IPS-11a (cell line): ENCODE measurements around the gene UBA7.

Source experiments
- H3K4me3 ChIP-seq: one replicate; pipeline ENCODE4 v1.5.1; 2013; ENCODE audit warnings: low read depth, low read length, control low read depth

Gene UBA7

GRCh38 chr3:49805367-49805782, 8.4 kb downstream of the UBA7 start:
- no peak overlapping the region for H3K4me3 ChIP-seq

GRCh38 chr3:49804141-49805041, 9.4 kb downstream of the UBA7 start:
- no peak overlapping the region for H3K4me3 ChIP-seq

- peak overlapping the region; percentile 53 for H3K4me3 ChIP-seq
Measured at GRCh38 chr3:49803465-49804140, 10.2 kb downstream of the UBA7 start.

GRCh38 chr3:49802719-49803464, 10.9 kb downstream of the UBA7 start, which contains the start of gene INKA1:
INKA1 (plus strand) TSS chr3:49803261; CDS start chr3:49803393, 132 bp downstream.
- H3K4me3 ChIP-seq: peak within 1 kb of the TSS; percentile 74

- H3K4me3 ChIP-seq: no peak overlapping the region
Measured at GRCh38 chr3:49801160-49801559, 12.6 kb downstream of the UBA7 start.

DNA sequence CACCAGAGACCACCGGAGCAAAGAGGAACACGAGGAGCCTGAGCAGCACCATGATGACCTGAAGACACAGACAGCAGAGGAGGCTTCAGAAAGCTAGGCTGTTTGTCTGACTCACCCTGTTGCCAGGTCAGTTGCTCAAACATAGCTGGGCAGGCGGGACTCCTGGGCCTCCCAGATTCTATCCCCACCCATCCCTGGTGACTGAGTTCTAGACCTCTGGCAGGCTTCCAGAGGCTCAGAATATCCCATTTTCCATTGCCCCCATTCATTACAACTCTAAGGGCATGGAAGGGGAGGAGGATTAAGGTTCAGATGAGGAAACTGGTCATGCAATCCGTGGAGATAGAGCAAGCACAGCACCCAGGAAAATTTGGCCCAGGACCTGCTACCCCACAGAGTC, 14.0 kb downstream of the UBA7 start, which contains the start of gene CDHR4:
CDHR4 (minus strand) TSS at position 113 of the 400 bp plus-strand sequence; CDS start at position 52, 61 bp downstream.
- no peak within 1 kb of the TSS for H3K4me3 ChIP-seq

GRCh38 chr3:49799105-49799504, 14.6 kb downstream of the UBA7 start:
- no peak overlapping the region for H3K4me3 ChIP-seq

DNA sequence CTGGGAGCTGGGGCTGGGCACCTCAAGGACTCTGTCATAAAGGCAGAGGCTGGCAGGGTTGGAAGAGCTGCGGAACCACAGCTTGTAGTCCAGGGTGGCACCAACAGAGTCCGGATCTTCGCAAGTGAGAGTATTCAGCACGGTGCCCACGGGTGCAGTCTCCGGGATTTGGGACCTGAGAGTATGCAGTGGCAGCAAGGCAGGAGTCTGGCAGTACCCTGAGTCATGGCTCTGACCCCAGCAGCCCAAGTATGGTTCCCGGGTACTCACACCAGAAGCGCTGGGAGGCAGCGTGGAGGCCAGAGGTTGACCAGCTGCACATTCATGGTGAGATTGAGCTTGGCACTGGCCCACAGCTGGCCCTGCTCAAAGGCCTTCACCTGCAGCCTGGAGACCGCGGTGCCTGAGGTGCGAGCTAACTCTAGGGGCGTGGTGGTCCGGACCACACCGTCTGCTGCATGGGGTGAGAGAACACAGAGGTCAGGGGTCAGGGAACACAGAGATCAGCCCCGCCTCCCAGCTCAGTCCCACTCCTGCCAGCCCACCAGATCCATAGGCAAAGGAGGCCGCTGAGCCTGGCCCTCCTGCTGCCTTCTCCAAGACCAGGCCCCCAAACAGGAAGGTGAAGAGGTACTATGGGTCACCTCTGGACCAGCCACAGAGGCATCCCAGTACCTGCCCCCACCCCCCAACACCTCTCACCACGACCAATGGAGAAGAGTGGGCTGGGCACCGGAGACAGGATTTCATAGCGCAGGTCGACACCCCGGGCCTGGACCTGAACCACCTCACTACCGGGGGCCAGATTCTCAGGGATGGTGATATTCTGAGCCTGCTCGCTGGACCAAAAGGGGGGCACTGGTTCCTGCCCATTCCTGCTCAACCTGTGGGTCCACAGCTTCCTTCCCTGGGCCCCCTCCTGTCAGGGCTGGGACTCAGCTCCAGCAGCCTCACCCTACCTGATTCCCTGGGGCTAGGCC, 18.5 kb downstream of the UBA7 start:
- H3K4me3 ChIP-seq: no peak overlapping the region

GRCh38 chr3:49794431-49794830, 19.3 kb downstream of the UBA7 start:
- no peak overlapping the region for H3K4me3 ChIP-seq

- no peak overlapping the region for H3K4me3 ChIP-seq
Measured at GRCh38 chr3:49793486-49794085, 20.2 kb downstream of the UBA7 start.

DNA sequence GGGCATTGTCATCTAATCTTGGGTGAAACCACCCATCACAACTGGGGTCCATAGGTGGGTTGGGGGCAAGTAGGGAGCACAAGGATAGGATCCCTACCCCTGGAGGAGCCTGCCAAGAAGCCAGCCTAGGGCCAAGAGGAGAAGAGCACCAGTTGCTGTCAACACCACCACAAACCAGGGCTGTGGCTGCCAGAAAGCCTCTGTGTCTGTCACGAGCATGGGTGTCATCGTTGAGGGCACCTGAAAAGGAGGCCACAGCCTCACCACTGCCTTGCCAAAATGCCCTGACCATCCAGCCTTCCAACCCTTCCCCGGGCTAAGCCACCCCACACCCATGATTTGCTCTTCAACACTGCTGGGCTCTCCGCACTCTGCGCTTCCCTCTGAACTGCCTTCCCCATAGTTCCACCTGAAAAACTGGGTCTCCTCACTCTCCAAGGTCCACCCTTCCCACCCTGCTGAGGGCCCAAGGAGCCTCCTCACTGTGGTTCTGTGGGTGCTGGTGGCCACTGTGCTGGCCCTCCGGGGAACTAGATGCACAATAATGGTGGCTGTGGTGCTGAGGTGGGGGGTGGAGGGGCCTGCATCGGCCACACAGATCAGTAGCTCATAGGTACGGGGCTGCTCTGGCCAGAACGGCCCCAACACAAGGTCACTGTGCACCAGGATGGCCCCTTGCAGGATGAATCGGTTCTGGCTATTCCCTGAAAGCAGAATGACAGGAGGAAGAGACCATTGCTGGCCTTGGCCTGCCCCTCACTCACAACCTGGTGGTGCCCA, 21.2 kb downstream of the UBA7 start:
- H3K4me3 ChIP-seq: no peak overlapping the region

DNA sequence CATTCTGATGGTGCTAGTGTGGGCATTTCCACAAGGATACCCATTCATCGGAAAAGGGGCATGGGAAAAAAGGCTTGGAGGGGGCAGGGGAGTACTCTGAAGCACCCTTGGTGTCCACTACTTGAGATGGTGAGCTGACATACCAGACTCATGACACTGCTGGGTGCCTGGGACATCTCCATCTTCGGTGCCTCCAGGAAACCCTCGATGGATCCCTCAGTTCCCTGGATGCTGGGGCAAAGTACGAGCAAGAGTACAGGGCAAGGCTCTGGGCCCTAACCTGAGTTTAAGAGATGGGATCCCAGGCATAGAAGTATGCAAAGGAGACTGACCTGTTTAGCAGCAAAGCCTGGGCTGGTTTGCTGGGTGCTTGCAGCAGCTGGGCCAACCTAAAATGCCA, 22.2 kb downstream of the UBA7 start:
- H3K4me3 ChIP-seq: no peak overlapping the region

- no peak overlapping the region for H3K4me3 ChIP-seq
Measured at GRCh38 chr3:49790626-49791411, 22.9 kb downstream of the UBA7 start.

- H3K4me3 ChIP-seq: no peak overlapping the region
Measured at GRCh38 chr3:49788056-49788455, 25.7 kb downstream of the UBA7 start.

GRCh38 chr3:49787536-49787935, 26.2 kb downstream of the UBA7 start:
- no peak overlapping the region for H3K4me3 ChIP-seq

DNA sequence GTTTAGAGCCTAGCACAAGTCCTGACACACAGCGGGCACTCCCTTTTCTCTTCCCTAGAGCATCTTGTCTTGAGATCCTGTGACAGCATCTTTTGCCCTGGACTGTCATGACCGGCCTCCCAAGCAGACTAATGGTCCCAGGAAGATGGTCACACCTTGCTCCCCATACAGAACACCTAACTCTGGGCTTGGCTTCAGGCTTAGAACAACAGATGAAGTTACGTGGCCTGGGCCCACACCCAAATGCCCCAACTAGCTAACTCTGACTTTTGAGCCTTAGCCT, 26.6 kb downstream of the UBA7 start:
- no peak overlapping the region for H3K4me3 ChIP-seq

GRCh38 chr3:49786357-49787181, 27.2 kb downstream of the UBA7 start, which contains the start of gene IP6K1:
IP6K1 (minus strand) TSS chr3:49786542; CDS start chr3:49748040, 38,502 bp downstream.
- H3K4me3 ChIP-seq: peak within 1 kb of the TSS; percentile 82
